Measurements from ENCODE around the gene TPPP2.
"Not testable (repeated sequence)": the region's sequence is repeated elsewhere in the genome, so short reads cannot be mapped to it uniquely, and the experiment has no call there.

Gene TPPP2

GRCh38 chr14:21029917-21030316, at the start of gene TPPP2:
TPPP2 (plus strand) TSS chr14:21030217; CDS start chr14:21030582, 365 bp downstream.
- no peak for DNase-seq

- DNase-seq, result no peak
Measured at GRCh38 chr14:20980906-20981305, 49.1 kb upstream of the TPPP2 start.

GRCh38 chr14:20982646-20983369, 47.2 kb upstream of the TPPP2 start:
- DNase-seq, result no peak

GRCh38 chr14:20985650-20986049, 44.4 kb upstream of the TPPP2 start:
- DNase-seq, result not testable (repeated sequence)

- no peak for DNase-seq
Measured at GRCh38 chr14:20986811-20987210, 43.2 kb upstream of the TPPP2 start.

GRCh38 chr14:20988717-20989470, 41.1 kb upstream of the TPPP2 start:
- no peak for DNase-seq

GRCh38 chr14:20989471-20989786, 40.6 kb upstream of the TPPP2 start:
- no peak for DNase-seq

GRCh38 chr14:20989787-20990600, 40.0 kb upstream of the TPPP2 start, which contains the start of gene METTL17:
METTL17 (plus strand) TSS chr14:20989980; CDS start chr14:20990003, 23 bp downstream.
- peak; percentile 91 for DNase-seq

- DNase-seq, result no peak
Measured at GRCh38 chr14:20996521-20996920, 33.5 kb upstream of the TPPP2 start.

GRCh38 chr14:20997115-20997514, 32.9 kb upstream of the TPPP2 start:
- no peak for DNase-seq

- no peak for DNase-seq
Measured at GRCh38 chr14:20997564-20997963, 32.5 kb upstream of the TPPP2 start.

GRCh38 chr14:20998139-20998538, 31.9 kb upstream of the TPPP2 start:
- no peak for DNase-seq

GRCh38 chr14:20998674-20999366, 31.2 kb upstream of the TPPP2 start, which contains the start of gene SLC39A2:
SLC39A2 (plus strand) TSS chr14:20999293; CDS start chr14:20999447, 154 bp downstream.
- no peak for DNase-seq

- no peak for DNase-seq
Measured at GRCh38 chr14:20999591-20999990, 30.4 kb upstream of the TPPP2 start.

- DNase-seq, result no peak
Measured at GRCh38 chr14:21001218-21001617, 28.8 kb upstream of the TPPP2 start.

- no peak for DNase-seq
Measured at GRCh38 chr14:21003788-21004346, 26.1 kb upstream of the TPPP2 start.

- not testable (repeated sequence) for DNase-seq
Measured at GRCh38 chr14:21009721-21010120, 20.3 kb upstream of the TPPP2 start.

GRCh38 chr14:21011136-21011535, 18.9 kb upstream of the TPPP2 start:
- DNase-seq, result no peak

- DNase-seq, result peak; percentile 86
Measured at GRCh38 chr14:21014761-21015190, 15.2 kb upstream of the TPPP2 start.

- DNase-seq, result no peak
Measured at GRCh38 chr14:21015312-21015711, 14.7 kb upstream of the TPPP2 start.

GRCh38 chr14:21016413-21017190, 13.4 kb upstream of the TPPP2 start:
- DNase-seq, result no peak

Measured in stimulated activated CD4-positive, alpha-beta T cell treated with anti-CD3 and anti-CD28 coated beads, Interleukin-4, amount 100 ng/mL, for 24 hours (primary cell).